Ishikawa (cell line): ENCODE data around the gene BEAN1.

Experiments used
- EGR1 ChIP-seq: IDR thresholded peaks from 2 replicates; pipeline ENCODE4 v1.6.1; 2012
- YY1 ChIP-seq: IDR thresholded peaks from 2 replicates; pipeline ENCODE4 v1.6.1; 2012; ENCODE audit warnings: low read depth
- TF ChIP-seq, protein P1 (sequence below): IDR thresholded peaks from 2 replicates; pipeline ENCODE4 v1.6.1; 2012

DNA sequence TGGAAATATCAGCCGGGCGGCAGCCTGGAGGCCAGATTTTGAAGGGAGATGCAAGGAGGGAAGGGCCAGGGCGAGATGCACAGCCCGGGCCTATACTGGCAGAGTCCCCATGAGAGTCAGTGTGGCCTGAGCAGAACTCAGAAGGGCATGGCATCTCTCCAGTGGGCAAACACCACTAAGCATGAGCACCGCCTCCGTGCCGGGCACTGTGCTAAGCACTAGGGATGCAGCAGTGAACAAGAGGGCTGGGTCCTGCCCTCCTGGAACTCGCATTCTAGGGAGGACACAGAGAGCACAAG, 89.4 kb downstream of the BEAN1 start:
- TF ChIP-seq EGR1 (no peak), YY1 (no peak)
- TF ChIP-seq, protein P1, sequence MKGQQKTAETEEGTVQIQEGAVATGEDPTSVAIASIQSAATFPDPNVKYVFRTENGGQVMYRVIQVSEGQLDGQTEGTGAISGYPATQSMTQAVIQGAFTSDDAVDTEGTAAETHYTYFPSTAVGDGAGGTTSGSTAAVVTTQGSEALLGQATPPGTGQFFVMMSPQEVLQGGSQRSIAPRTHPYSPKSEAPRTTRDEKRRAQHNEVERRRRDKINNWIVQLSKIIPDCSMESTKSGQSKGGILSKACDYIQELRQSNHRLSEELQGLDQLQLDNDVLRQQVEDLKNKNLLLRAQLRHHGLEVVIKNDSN, result no peak
